ENCODE measurements around the gene GDAP1L1.

GDAP1L1 gene

GRCh38 chr20:44211177-44212039 is 35.7 kb upstream of the GDAP1L1 start:
- peak overlapping the region; percentile 97 for H3K27ac ChIP-seq
- TF ChIP-seq CTCF (IDR thresholded peaks at IDR 0.05) = no peak
- TF ChIP-seq ZFX (IDR thresholded peaks at IDR 0.05; ENCODE audit: borderline replicate concordance) = no peak

- H3K27ac ChIP-seq = no peak overlapping the region
- TF ChIP-seq ZFX (IDR thresholded peaks at IDR 0.05; ENCODE audit: borderline replicate concordance) (no peak), CTCF (IDR thresholded peaks at IDR 0.05) (no peak)
Observed at GRCh38 chr20:44212792-44213191, 34.3 kb upstream of the GDAP1L1 start.

GRCh38 chr20:44215125-44215524 is 32.0 kb upstream of the GDAP1L1 start:
- TF ChIP-seq ZFX (IDR thresholded peaks at IDR 0.05; ENCODE audit: borderline replicate concordance) (no peak), CTCF (IDR thresholded peaks at IDR 0.05) (peak; percentile 84)

GRCh38 chr20:44217342-44218092 is 29.6 kb upstream of the GDAP1L1 start:
- no peak overlapping the region for H3K27ac ChIP-seq
- TF ChIP-seq CTCF (IDR thresholded peaks at IDR 0.05) (peak; percentile 97), ZFX (IDR thresholded peaks at IDR 0.05; ENCODE audit: borderline replicate concordance) (no peak)

More at GRCh38 chr20:44215125-44215524, 32.0 kb upstream of the GDAP1L1 start:
- no peak overlapping the region for H3K27ac ChIP-seq

GRCh38 chr20:44218446-44218845 is 28.7 kb upstream of the GDAP1L1 start:
- TF ChIP-seq ZFX (IDR thresholded peaks at IDR 0.05; ENCODE audit: borderline replicate concordance) = no peak
- no peak for TF ChIP-seq CTCF (IDR thresholded peaks at IDR 0.05)
- H3K27ac ChIP-seq = no peak overlapping the region

GRCh38 chr20:44219170-44219730 is 27.9 kb upstream of the GDAP1L1 start:
- TF ChIP-seq CTCF (IDR thresholded peaks at IDR 0.05) (no peak), ZFX (IDR thresholded peaks at IDR 0.05; ENCODE audit: borderline replicate concordance) (no peak)
- no peak overlapping the region for H3K27ac ChIP-seq

Data from 22Rv1 (cell line).